ENCODE measurements around the gene UBTD1.
"Not testable (repeated sequence)": the region's sequence is repeated elsewhere in the genome, so short reads cannot be mapped to it uniquely, and the experiment has no call there.

Gene UBTD1

GRCh38 chr10:97515271-97515978, 16.7 kb downstream of the UBTD1 start:
- DNase-seq (ENCODE audit: low spot score): no peak

DNA sequence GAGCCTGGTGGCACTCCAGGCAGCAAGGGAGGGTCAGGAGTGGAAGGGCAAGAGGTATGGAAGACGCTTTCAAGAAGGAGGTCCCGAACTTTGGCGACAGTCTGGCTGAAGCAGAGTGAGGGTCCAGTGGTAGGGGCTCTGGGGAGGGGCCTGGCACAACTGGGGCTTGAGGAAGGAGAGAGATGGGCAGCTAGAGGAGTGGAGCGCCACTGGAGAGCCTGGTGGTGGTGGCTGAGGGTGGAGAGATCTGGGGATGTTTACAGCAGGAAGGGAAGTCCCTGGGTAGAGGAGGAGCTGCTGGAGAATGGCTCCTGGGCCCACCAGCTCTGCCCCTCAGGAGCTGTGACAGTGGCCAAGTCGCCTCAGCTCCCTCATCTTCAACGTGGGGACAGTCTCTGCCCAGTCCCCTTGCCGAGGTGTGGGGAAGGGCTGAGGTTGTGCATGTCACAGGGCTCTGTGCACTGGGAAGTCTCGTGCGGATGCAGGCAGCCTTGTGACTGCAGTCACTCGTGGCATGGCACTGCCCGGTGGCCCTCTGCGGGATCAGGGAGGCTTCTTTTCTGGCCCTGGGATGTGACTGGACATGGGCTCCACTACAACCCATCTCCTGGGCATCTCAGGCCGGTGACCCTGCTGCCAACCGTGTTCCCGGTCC, 18.5 kb downstream of the UBTD1 start:
- DNase-seq (ENCODE audit: low spot score): no peak

GRCh38 chr10:97517778-97518300, 19.1 kb downstream of the UBTD1 start:
- no peak for DNase-seq (ENCODE audit: low spot score)

DNA sequence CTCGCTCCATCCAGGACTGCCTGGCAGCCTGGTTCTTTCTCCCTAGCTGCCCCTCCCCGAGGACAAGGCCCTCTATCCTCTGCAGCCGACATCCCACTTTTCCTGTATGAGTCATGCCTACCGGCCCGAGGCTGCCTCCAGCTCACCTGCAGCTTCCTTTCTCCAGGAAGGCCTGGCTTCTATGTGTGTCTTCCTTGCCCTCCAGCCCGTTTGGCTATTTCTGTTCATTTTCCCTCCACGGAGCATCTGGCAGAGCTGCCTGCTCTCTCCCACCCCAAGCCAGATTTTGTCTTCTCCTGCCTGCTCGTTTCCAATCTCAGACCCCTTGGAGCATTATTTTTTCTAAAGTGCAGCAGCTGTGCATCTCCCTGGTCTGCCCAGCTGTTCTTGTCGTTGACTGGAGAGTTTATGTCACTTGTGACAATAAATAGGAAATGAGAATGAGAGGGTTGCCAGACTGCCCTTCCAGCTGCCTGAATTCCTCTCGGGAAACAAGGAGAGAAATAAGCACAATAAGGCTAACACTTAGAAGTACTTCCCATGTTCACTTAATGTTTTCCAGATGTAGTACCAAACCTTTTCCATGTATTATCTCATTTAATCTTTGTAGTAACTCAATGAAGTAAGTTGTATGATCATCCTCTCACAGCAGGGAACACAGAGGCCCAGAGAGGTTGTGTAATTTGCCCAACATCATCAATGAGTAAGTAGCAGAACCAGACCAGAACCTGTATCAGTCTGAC, 19.7 kb downstream of the UBTD1 start:
- DNase-seq (ENCODE audit: low spot score): no peak

GRCh38 chr10:97519342-97519741, 20.6 kb downstream of the UBTD1 start:
- DNase-seq (ENCODE audit: low spot score): no peak

DNA sequence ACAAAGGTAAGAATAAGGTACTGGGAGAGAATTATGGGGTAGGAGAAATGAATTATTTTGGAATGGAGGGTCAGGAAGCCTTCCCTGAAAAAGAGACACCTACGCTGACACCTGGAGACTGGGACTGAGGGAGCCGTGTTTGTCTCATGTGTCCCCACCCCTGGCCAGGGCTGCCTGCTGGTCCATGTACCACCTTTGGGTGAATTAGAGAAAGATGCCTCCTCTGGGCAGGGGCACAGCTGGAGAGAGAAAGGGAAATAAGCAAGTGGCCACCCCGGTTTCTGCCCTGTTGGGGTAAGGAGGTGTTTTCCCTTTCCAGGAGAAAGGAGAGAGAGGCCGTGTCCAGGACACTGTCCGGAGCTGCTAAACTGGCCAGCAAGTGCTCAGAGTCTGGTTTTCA, 21.8 kb downstream of the UBTD1 start:
- no peak for DNase-seq (ENCODE audit: low spot score)

DNA sequence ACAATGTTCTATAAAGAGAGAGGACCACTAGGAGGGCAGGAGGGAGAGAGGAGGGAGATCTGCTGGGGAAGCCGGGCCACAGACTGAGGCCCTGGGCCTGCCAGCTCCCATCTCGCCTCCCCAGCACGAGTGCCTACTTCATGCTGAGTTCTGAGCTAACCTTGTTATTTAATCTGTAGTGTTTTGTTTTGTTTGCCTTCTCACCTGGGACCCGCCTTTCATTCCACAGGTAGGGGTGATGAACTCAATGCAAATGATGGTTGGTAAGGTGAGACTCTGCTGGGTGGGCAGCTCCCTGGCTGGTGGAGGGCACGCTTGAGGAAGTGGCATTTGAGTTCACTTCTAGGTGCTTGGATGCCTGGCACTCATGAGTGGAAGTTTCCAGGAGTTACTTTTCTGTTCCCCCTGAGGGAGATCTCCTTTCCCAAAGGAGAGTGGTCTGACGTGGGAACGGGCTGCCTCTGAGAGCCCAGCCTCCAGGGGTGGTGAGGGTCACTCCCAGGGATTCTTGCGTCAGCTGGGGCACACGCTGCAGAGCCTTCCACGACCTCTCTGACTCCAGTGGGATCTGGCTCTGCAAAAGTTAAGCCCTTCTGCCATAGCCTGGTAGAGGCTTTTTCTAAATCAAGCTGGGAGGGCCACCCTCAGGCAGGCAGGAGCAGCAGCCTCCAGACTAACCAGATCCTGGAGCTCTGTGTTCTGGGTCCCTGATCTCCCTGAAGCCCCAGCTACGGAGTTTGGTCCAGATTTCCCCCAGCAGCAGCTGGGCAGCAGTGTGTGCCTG, 22.4 kb downstream of the UBTD1 start:
- DNase-seq (ENCODE audit: low spot score): no peak

DNA sequence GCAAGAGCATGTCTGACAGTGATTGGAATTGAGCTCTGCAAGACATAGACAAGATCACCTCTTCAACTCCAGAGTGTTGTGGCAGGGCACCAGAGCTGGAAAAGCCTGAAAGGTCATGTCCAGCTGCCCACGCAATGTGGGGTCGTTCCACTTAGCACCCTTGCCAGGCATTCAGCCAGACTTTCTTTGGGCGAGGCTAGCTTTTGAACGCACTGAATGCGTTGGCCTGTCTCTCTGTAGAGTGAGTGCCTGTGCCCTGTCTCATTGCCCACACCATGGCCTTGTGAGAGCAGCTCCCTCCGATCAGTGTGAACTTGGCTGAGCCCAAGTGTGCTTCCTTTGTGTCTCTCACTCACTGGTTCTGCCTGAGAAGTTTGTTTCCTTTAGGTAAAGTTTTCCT, 23.3 kb downstream of the UBTD1 start:
- no peak for DNase-seq (ENCODE audit: low spot score)

- no peak for DNase-seq (ENCODE audit: low spot score)
Observed at GRCh38 chr10:97522937-97523336, 24.2 kb downstream of the UBTD1 start.

GRCh38 chr10:97525086-97525485, 26.4 kb downstream of the UBTD1 start:
- no peak for DNase-seq (ENCODE audit: low spot score)

DNA sequence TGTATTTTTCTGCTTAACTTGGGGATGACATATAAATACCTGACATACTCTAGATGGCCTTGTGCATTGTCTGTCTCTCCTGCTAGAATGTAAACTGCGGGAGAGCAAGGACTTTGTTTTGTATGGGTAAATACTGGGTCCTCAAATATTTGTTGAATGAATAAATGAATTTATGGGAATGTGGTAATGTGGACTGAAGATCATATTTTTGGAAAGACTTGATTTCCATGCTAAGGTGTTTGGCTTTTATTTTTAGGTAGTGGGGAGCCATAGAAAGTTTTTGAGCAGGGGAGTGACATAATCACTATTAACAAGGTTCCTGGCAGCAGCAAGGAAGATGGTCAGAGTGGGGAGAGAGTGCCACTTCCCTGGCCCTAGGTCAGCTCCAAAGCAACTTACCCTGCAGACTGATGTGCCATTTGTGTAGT, 27.0 kb downstream of the UBTD1 start:
- no peak for DNase-seq (ENCODE audit: low spot score)

GRCh38 chr10:97528876-97529275, 30.2 kb downstream of the UBTD1 start:
- DNase-seq (ENCODE audit: low spot score): not testable (repeated sequence)

GRCh38 chr10:97529685-97530465, 31.2 kb downstream of the UBTD1 start:
- DNase-seq (ENCODE audit: low spot score): no peak

DNA sequence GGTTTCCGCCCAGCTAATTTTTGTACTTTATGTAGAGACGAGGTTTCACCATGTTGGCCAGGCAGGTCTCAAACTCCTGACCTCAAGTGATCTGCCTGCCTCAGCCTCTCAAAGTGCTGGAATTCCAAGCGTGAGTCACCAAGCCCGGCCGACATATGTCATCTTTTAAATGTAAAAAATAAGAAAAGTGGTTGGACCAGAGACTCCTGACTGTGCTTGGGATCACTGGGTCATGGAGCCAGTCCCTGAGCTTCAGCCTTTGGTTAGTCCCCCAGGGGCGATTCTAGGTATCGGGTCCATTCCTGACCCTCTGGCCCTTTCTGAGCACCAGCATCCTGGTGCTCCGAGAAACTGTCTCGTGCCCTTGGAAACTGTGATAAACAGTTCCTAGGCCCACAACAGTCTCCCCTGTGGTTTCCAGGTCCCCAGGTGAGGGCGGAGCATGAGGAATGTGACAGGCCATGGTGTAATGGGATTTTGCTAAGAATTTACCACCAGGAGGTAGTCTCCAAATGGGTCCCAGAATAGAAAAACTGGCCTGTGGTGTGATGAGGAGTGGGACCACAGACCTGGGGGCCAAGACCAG, 32.8 kb downstream of the UBTD1 start:
- no peak for DNase-seq (ENCODE audit: low spot score)

GRCh38 chr10:97532935-97533671, 34.4 kb downstream of the UBTD1 start:
- no peak for DNase-seq (ENCODE audit: low spot score)

- DNase-seq (ENCODE audit: low spot score): no peak
Observed at GRCh38 chr10:97533888-97534287, 35.2 kb downstream of the UBTD1 start.

GRCh38 chr10:97534746-97535367, 36.1 kb downstream of the UBTD1 start:
- peak; percentile 65 for DNase-seq (ENCODE audit: low spot score)

DNA sequence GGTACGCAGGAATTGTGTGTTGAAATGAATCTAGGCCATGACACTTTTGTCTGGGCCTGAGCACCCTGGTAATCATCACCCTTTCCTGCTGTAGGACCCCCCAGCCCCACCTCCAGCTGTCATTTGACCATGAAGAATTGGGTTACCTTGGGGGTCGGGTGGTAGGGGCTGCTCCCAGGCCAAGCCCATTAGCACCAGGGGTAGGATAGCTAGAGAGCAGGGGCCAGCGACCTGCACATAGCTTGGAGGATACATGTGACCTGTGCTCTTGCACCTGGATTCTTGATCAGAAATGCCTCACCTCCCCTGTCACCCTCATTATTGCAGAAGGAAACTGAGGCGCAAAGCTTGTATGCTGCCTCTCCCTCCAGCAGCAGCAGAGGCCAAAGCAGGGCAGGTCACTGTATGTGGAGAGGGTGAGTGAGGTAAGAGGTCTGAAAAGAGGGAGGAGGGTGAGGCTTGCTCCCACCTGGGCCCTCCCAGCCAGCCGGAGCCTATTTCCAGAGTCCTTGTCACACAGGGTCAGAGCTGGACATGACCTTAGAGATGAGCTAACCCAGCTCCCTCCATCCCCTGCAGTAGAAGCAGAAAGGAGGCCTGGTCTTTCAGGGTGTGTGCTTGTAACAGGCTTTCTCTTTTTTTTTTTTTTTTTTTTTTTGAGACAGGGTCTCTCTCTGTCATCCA, 38.6 kb downstream of the UBTD1 start:
- DNase-seq (ENCODE audit: low spot score): no peak

GRCh38 chr10:97538411-97538810, 39.7 kb downstream of the UBTD1 start:
- no peak for DNase-seq (ENCODE audit: low spot score)
